GM23338 (cell line): ENCODE results near the gene INS. TPM values are rescaled to one million over a fixed set of nuclear protein-coding genes. Genes with fewer than 3 reads are reported as not detected.

ENCODE experiments used
- ATAC-seq: fragments of 200-7000 bp; cut with Tn5 transposase; 3 replicates; pipeline ENCODE4 v1.9.1; 2020
- DNase-seq: peaks from one replicate; pipeline ENCODE4 v3.0.0-alpha.2; 2015; ENCODE audit warnings: low spot score
- H2AFZ ChIP-seq: fragments of 200-600 bp; sonication (generic); 2 replicates; pipeline ENCODE4 v1.8.0; 2016; ENCODE audit warnings: antibody characterized with exemption, mild to moderate bottlenecking, moderate library complexity
- H3F3A ChIP-seq: fragments of 200-600 bp; sonication (generic); replicated peaks from 2 replicates; pipeline ENCODE4 v1.8.0; 2017; ENCODE audit warnings: antibody characterized with exemption, mixed run types, low read depth
- H3K27ac ChIP-seq: fragments of 200-600 bp; sonication (generic); 2 replicates; pipeline ENCODE4 v1.6.1; 2016; ENCODE audit warnings: low read depth
- H3K27me3 ChIP-seq: fragments of 200-600 bp; sonication (generic); 2 replicates; pipeline ENCODE4 v1.8.0; 2016; ENCODE audit warnings: mild to moderate bottlenecking, mixed run types, moderate library complexity; ENCODE audit not compliant: insufficient read depth
- H3K36me3 ChIP-seq: fragments of 200-600 bp; sonication (generic); 2 replicates; pipeline ENCODE4 v1.8.0; 2016; ENCODE audit warnings: mild to moderate bottlenecking; ENCODE audit not compliant: insufficient read depth
- H3K4me1 ChIP-seq: fragments of 200-600 bp; sonication (generic); 2 replicates; pipeline ENCODE4 v1.8.0; 2016; ENCODE audit warnings: mild to moderate bottlenecking, moderate library complexity; ENCODE audit not compliant: insufficient read depth
- H3K4me2 ChIP-seq: fragments of 200-600 bp; sonication (generic); 2 replicates; pipeline ENCODE4 v1.7.1; 2017; ENCODE audit warnings: mixed run types
- H3K4me3 ChIP-seq: fragments of 200-600 bp; sonication (generic); 2 replicates; pipeline ENCODE4 v1.6.1; 2016; ENCODE audit warnings: mixed run types
- H3K79me2 ChIP-seq: fragments of 200-600 bp; sonication (generic); replicated peaks from 2 replicates; pipeline ENCODE4 v1.8.0; 2017; ENCODE audit warnings: mild to moderate bottlenecking; ENCODE audit not compliant: insufficient read depth
- H3K9me2 ChIP-seq: fragments of 200-600 bp; sonication (generic); 2 replicates; pipeline ENCODE4 v1.8.0; 2017; ENCODE audit not compliant: insufficient read depth
- H4K20me1 ChIP-seq: fragments of 200-600 bp; sonication (generic); replicated peaks from 2 replicates; pipeline ENCODE4 v1.8.0; 2017; ENCODE audit warnings: mild to moderate bottlenecking; ENCODE audit not compliant: insufficient read depth
- H3K27ac Mint-ChIP-seq: 2 replicates; pipeline ENCODE4 v1.8.0; 2020; ENCODE audit warnings: inconsistent platforms, mild to moderate bottlenecking, moderate library complexity, mixed read lengths
- H3K27me3 Mint-ChIP-seq: 3 replicates; pipeline ENCODE4 v1.8.0; 2022; ENCODE audit warnings: low read depth, mild to moderate bottlenecking, moderate library complexity, mixed read lengths, inconsistent platforms; ENCODE audit not compliant: insufficient read depth, poor library complexity
- H3K36me3 Mint-ChIP-seq: 3 replicates; pipeline ENCODE4 v1.8.0; 2021; ENCODE audit warnings: low read depth, mild to moderate bottlenecking, inconsistent platforms, moderate library complexity, mixed read lengths
- H3K4me1 Mint-ChIP-seq: 3 replicates; pipeline ENCODE4 v1.8.0; 2020; ENCODE audit warnings: mild to moderate bottlenecking, inconsistent platforms, mixed read lengths
- H3K4me3 Mint-ChIP-seq: 3 replicates; pipeline ENCODE4 v1.8.0; 2021; ENCODE audit warnings: moderate library complexity, mild to moderate bottlenecking, inconsistent platforms, mixed read lengths
- H3K9me3 Mint-ChIP-seq: 3 replicates; pipeline ENCODE4 v1.8.0; 2020; ENCODE audit warnings: moderate library complexity, mild to moderate bottlenecking, inconsistent platforms, mixed read lengths
- CTCF ChIP-seq, 2 experiments: fragments of 200-600 bp in 1 of 2; sonication (generic) in 1 of 2; conservative IDR thresholded peaks; 2 replicates each; pipeline versions ENCODE4 v1.5.1 to v1.6.1; 2016 to 2017; ENCODE audit warnings: antibody characterized with exemption in 2 of 2, low read depth in 2 of 2, mild to moderate bottlenecking in 2 of 2, moderate library complexity in 1 of 2
- EZH2 ChIP-seq: fragments of 200-600 bp; sonication (generic); IDR thresholded peaks from one replicate; pipeline ENCODE4 v1.8.0; 2017; ENCODE audit warnings: antibody characterized with exemption, mild to moderate bottlenecking, low read depth; ENCODE audit not compliant: unreplicated experiment
- EZH2phosphoT487 ChIP-seq: fragments of 200-600 bp; sonication (generic); IDR thresholded peaks from one replicate; pipeline ENCODE4 v1.8.1; 2018; ENCODE audit warnings: antibody characterized with exemption; ENCODE audit not compliant: unreplicated experiment
- POLR2AphosphoS5 ChIP-seq: IDR thresholded peaks from 2 replicates; pipeline ENCODE4 v1.6.1; 2016; ENCODE audit warnings: antibody characterized with exemption, low read depth
- STAT1 ChIP-seq: IDR thresholded peaks from one replicate; pipeline ENCODE4 v1.6.1; 2016; ENCODE audit warnings: antibody characterized with exemption; ENCODE audit not compliant: unreplicated experiment
- polyA plus RNA-seq: library from polyadenylated mRNA; unstranded; fragments of >200 nt; fragmentation: Nextera tagmentation; extraction: Ambion mirVana; gene quantifications from 2 replicates; pipeline ENCODE4 v1.2.1, GENCODE V29; 2016
- total RNA-seq: library from RNA; depleted of rRNA; stranded (reverse); fragments of >200 nt; shearing (Covaris generic); gene quantifications from 2 replicates; pipeline ENCODE4 v1.2.3, GENCODE V29; 2014
- TF ChIP-seq, protein P1 (sequence below): fragments of 250-450 bp; sonication (Bioruptor Pico); IDR thresholded peaks from 2 replicates; pipeline ENCODE4 v1.5.0; 2020; ENCODE audit warnings: mild to moderate bottlenecking, moderate library complexity
- TF ChIP-seq, protein P2 (sequence below): IDR thresholded peaks from 2 replicates; pipeline ENCODE4 v1.6.1; 2016; ENCODE audit warnings: antibody characterized with exemption

The INS gene
- total and polyA plus RNA-seq, 2 experiments from 2014 or later, result not detected

DNA sequence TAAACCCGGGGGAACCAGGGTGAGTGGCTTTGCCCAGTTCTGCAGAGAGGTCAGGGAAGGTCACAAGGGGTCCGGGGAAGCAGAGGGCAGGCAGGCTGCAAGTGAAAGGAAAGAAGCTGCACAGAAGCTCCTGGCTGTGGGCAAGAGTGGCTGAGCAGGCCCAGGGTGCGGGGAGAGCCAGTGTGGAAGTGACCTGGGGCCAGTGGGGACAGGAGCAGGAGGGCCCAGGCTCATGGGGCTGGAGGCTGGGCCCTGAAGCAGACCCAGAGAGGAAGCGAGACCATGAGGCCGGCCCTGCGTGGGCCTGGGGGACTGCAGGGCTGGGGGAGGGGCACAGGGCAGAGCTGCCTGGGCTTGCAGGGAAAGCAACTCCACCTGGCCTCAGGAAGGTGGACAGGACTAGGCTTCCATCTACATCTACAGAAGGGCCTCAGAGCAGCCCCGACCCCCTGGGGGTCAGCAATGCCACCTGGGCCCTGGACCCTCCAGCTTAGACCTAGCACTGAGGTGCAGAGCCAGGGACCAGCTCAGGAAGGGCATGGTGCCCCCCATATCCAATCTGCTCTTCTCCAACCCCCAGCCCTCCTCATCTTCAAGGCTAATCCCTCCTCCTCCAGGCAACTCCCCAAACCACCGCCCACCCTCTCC is 33.4 kb downstream of the INS start:
- Histone ChIP-seq H2AFZ (no peak overlapping the region), H3K9me2 (no peaks in the 10 kb centered on the region), H4K20me1 (no peaks in the 10 kb centered on the region), H3K79me2 (no peaks in the 10 kb centered on the region), H3K27ac (no peak overlapping the region), H3K36me3 (no peaks in the 10 kb centered on the region), H3K4me1 (no peaks in the 10 kb centered on the region; the same call in 1 of the 2 replicates), H3K4me3 (no peak overlapping the region), H3K4me2 (no peak overlapping the region), H3F3A (no peaks in the 10 kb centered on the region), H3K27me3 (no peaks in the 10 kb centered on the region)
- Mint-ChIP-seq H3K27ac (no peak overlapping the region), H3K27me3 (peaks cover 22% of the 10 kb centered on the region), H3K4me1 (no peaks in the 10 kb centered on the region), H3K4me3 (no peak overlapping the region), H3K9me3 (no peaks in the 10 kb centered on the region), H3K36me3 (no peaks in the 10 kb centered on the region)
- ATAC-seq (no peak), DNase-seq (no peak)
- no peak for TF ChIP-seq POLR2AphosphoS5

- Mint-ChIP-seq H3K9me3 (no peaks in the 10 kb centered on the region), H3K27ac (no peak overlapping the region), H3K27me3 (peaks cover 14% of the 10 kb centered on the region), H3K36me3 (no peaks in the 10 kb centered on the region), H3K4me1 (no peaks in the 10 kb centered on the region), H3K4me3 (no peak overlapping the region)
- H3K27me3 ChIP-seq, result no peaks in the 10 kb centered on the region
- H3F3A ChIP-seq, result no peaks in the 10 kb centered on the region
- H3K4me3 ChIP-seq, result no peak overlapping the region
- H2AFZ ChIP-seq, result no peak overlapping the region
- DNase-seq (no peak), ATAC-seq (no peak)
- no peak overlapping the region for H3K4me2 ChIP-seq
- no peaks in the 10 kb centered on the region; the same call in 1 of the 2 replicates for H3K4me1 ChIP-seq
- no peaks in the 10 kb centered on the region for H3K36me3 ChIP-seq
- no peaks in the 10 kb centered on the region for H3K79me2 ChIP-seq
- TF ChIP-seq EZH2 (no peak), STAT1 (no peak), EZH2phosphoT487 (no peak), CTCF (conservative IDR thresholded peaks at IDR 0.05; ENCODE audit: low read depth in 2 of 2) (no peak)
- TF ChIP-seq, protein P1, sequence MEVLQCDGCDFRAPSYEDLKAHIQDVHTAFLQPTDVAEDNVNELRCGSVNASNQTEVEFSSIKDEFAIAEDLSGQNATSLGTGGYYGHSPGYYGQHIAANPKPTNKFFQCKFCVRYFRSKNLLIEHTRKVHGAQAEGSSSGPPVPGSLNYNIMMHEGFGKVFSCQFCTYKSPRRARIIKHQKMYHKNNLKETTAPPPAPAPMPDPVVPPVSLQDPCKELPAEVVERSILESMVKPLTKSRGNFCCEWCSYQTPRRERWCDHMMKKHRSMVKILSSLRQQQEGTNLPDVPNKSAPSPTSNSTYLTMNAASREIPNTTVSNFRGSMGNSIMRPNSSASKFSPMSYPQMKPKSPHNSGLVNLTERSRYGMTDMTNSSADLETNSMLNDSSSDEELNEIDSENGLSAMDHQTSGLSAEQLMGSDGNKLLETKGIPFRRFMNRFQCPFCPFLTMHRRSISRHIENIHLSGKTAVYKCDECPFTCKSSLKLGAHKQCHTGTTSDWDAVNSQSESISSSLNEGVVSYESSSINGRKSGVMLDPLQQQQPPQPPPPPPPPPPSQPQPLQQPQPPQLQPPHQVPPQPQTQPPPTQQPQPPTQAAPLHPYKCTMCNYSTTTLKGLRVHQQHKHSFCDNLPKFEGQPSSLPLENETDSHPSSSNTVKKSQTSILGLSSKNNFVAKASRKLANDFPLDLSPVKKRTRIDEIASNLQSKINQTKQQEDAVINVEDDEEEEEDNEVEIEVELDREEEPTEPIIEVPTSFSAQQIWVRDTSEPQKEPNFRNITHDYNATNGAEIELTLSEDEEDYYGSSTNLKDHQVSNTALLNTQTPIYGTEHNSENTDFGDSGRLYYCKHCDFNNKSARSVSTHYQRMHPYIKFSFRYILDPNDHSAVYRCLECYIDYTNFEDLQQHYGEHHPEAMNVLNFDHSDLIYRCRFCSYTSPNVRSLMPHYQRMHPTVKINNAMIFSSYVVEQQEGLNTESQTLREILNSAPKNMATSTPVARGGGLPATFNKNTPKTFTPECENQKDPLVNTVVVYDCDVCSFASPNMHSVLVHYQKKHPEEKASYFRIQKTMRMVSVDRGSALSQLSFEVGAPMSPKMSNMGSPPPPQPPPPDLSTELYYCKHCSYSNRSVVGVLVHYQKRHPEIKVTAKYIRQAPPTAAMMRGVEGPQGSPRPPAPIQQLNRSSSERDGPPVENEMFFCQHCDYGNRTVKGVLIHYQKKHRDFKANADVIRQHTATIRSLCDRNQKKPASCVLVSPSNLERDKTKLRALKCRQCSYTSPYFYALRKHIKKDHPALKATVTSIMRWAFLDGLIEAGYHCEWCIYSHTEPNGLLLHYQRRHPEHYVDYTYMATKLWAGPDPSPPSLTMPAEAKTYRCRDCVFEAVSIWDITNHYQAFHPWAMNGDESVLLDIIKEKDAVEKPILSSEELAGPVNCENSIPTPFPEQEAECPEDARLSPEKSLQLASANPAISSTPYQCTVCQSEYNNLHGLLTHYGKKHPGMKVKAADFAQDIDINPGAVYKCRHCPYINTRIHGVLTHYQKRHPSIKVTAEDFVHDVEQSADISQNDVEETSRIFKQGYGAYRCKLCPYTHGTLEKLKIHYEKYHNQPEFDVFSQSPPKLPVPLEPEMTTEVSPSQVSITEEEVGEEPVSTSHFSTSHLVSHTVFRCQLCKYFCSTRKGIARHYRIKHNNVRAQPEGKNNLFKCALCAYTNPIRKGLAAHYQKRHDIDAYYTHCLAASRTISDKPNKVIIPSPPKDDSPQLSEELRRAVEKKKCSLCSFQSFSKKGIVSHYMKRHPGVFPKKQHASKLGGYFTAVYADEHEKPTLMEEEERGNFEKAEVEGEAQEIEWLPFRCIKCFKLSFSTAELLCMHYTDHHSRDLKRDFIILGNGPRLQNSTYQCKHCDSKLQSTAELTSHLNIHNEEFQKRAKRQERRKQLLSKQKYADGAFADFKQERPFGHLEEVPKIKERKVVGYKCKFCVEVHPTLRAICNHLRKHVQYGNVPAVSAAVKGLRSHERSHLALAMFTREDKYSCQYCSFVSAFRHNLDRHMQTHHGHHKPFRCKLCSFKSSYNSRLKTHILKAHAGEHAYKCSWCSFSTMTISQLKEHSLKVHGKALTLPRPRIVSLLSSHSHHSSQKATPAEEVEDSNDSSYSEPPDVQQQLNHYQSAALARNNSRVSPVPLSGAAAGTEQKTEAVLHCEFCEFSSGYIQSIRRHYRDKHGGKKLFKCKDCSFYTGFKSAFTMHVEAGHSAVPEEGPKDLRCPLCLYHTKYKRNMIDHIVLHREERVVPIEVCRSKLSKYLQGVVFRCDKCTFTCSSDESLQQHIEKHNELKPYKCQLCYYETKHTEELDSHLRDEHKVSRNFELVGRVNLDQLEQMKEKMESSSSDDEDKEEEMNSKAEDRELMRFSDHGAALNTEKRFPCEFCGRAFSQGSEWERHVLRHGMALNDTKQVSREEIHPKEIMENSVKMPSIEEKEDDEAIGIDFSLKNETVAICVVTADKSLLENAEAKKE (CRISPR knock-in tag), result no peak
- TF ChIP-seq, protein P2, sequence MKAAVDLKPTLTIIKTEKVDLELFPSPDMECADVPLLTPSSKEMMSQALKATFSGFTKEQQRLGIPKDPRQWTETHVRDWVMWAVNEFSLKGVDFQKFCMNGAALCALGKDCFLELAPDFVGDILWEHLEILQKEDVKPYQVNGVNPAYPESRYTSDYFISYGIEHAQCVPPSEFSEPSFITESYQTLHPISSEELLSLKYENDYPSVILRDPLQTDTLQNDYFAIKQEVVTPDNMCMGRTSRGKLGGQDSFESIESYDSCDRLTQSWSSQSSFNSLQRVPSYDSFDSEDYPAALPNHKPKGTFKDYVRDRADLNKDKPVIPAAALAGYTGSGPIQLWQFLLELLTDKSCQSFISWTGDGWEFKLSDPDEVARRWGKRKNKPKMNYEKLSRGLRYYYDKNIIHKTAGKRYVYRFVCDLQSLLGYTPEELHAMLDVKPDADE, result no peak
- H3K27ac ChIP-seq, result no peak overlapping the region
- H4K20me1 ChIP-seq, result no peaks in the 10 kb centered on the region
- H3K9me2 ChIP-seq, result no peaks in the 10 kb centered on the region
Observed at GRCh38 chr11:2126520-2127085, 34.4 kb downstream of the INS start.
